Coronary artery (tissue), 2 donors: Measurements from ENCODE around the gene DCHS2.

ENCODE experiments used
- DNase-seq: peaks from one replicate; pipeline ENCODE4 v3.0.0-alpha.2; 2017; ENCODE audit warnings: low spot score
- H3K27ac ChIP-seq, 2 donors: fragments of 200-600 bp; sonication (generic); one replicate each; pipeline ENCODE4 v1.5.1; 2016 to 2019
- H3K4me3 ChIP-seq: fragments of 200-600 bp; sonication (generic); 2 replicates; pipeline ENCODE4 v1.5.1; 2016; ENCODE audit warnings: mild to moderate bottlenecking, moderate library complexity
- CTCF ChIP-seq: fragments of 200-600 bp; sonication (generic); IDR thresholded peaks from one replicate; pipeline ENCODE4 v1.5.1; 2019; ENCODE audit warnings: antibody characterized with exemption

Gene DCHS2

DNA sequence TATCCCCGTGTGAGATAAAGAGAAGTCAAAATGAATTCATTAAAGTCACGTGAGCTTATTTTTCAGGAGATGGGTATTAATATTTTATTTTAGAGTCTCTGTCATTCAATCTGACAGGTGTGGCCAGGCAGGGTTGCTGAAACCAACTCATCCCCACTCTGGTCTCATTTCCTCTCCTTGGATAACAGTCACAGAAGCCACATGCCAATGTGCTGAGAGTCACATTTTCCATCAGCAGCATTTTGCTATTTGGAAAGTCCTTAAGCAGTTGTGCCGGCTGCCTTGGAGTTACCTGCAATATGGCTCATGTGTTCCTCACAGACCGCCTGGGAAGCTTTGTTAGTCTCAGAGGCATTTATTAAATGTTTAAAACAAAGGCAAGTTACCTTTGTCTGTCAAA lies 302.3 kb downstream of the DCHS2 start:
- DNase-seq, result no peak
- no peak for TF ChIP-seq CTCF
- Histone ChIP-seq H3K4me3 (no peak overlapping the region), H3K27ac (no peak overlapping the region)

DNA sequence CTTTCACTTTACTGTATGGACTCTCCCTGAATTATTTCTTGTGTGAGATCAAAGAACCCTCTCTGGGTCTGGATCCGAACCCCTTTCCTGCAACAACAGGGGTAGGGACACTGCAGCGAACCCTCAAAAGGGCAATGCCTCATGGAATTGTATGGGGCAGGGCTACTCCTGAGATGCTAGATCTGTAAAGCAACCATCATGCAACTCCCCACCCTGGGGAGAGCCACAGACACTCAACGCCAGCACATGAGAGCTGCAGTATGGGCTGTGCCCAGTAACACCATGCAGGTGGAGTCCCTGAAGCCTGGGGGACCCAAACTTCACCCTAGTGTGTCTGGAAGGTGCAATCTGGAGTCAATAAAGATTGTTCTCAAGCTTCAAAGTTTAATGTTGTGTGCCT lies 304.7 kb downstream of the DCHS2 start:
- no peak overlapping the region for H3K4me3 ChIP-seq
- DNase-seq, result no peak
- H3K27ac ChIP-seq, result no peak overlapping the region
- no peak for TF ChIP-seq CTCF

DNA sequence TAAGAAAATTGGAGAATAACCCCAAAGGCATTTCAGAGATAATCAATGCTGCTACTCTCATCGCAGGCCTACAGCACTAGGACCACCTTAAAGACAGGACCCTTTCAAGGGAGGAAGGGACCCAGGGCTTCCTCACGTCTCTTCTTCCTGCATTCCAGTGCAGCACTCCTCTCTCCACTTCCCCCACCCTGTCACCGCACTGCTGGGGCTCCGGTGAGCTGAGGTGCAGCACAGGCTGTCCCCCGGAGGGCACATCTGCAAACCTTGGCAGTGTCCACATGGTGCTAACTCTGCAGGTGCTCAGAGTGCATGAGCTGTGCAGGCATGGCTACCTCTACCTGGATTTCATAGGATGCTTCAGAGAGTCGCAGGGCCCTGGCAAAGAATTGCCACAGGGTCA lies 305.6 kb downstream of the DCHS2 start:
- Histone ChIP-seq H3K4me3 (no peak overlapping the region), H3K27ac (no peak overlapping the region)
- no peak for TF ChIP-seq CTCF
- no peak for DNase-seq

GRCh38 chr4:154184238-154184637 lies 307.4 kb downstream of the DCHS2 start:
- H3K27ac ChIP-seq, result no peak overlapping the region
- DNase-seq, result no peak
- no peak overlapping the region for H3K4me3 ChIP-seq
- TF ChIP-seq CTCF, result no peak

- DNase-seq, result no peak
- Histone ChIP-seq H3K27ac (no peak overlapping the region), H3K4me3 (no peak overlapping the region)
- no peak for TF ChIP-seq CTCF
These were observed 308.3 kb downstream of the DCHS2 start for GRCh38 chr4:154183264-154183663.
